Esophagus muscularis mucosa (tissue), 4 donors: ENCODE data around the gene NCKIPSD.

Experiments
- CTCF ChIP-seq, 3 experiments: fragments of 200-600 bp in 2 of 3; fragments of 450-650 bp in 1 of 3; sonication (generic) in 2 of 3; IDR thresholded peaks; one replicate each; pipeline ENCODE4 v1.5.1; 2017 to 2019; ENCODE audit warnings: antibody characterized with exemption in 3 of 3, mild to moderate bottlenecking in 2 of 3, moderate library complexity in 1 of 3
- EP300 ChIP-seq: sonication (generic); formaldehyde crosslinking; IDR thresholded peaks from one replicate; pipeline ENCODE4 v1.6.1; 2017; ENCODE audit warnings: antibody characterized with exemption
- POLR2A ChIP-seq: fragments of 450-650 bp; IDR thresholded peaks from one replicate; pipeline ENCODE4 v1.6.1; 2017; ENCODE audit warnings: antibody characterized with exemption, moderate library complexity, mild to moderate bottlenecking, low read depth
- POLR2AphosphoS5 ChIP-seq, 2 donors: sonication (generic); formaldehyde crosslinking; IDR thresholded peaks; one replicate each; pipeline ENCODE4 v1.6.1; 2017; ENCODE audit warnings: antibody characterized with exemption in 2 of 2

GRCh38 chr3:48707157-48707556 lies 21.4 kb upstream of the NCKIPSD start:
- TF ChIP-seq CTCF (IDR thresholded peaks at IDR 0.05) = no peak
- no peak for TF ChIP-seq POLR2AphosphoS5 (IDR thresholded peaks at IDR 0.05)
- no peak for TF ChIP-seq EP300
- TF ChIP-seq POLR2A = no peak
